RWPE2 (cell line): ENCODE results near the gene ZGPAT.

Source experiments
- ATAC-seq: fragments of 200-7000 bp; cut with Tn5 transposase; 3 replicates; pipeline ENCODE4 v1.9.1; 2021; ENCODE audit warnings: low read depth
- DNase-seq: peaks from one replicate; pipeline ENCODE4 v3.0.0-alpha.2; 2020; ENCODE audit warnings: low spot score
- H3K27ac ChIP-seq: fragments of 450-650 bp; 2 replicates; pipeline ENCODE4 v1.5.1; 2017; ENCODE audit warnings: mild to moderate bottlenecking; ENCODE audit not compliant: poor library complexity, severe bottlenecking
- H3K27me3 ChIP-seq: fragments of 250-450 bp; sonication (Bioruptor Pico); 2 replicates; pipeline ENCODE4 v1.5.1; 2021; ENCODE audit warnings: mild to moderate bottlenecking, moderate library complexity; ENCODE audit not compliant: insufficient read depth, poor library complexity, severe bottlenecking
- H3K36me3 ChIP-seq: fragments of 250-450 bp; sonication (Bioruptor Pico); 2 replicates; pipeline ENCODE4 v1.5.1; 2020; ENCODE audit warnings: low read depth, mild to moderate bottlenecking, moderate library complexity
- H3K4me1 ChIP-seq: fragments of 250-450 bp; sonication (Bioruptor Pico); 2 replicates; pipeline ENCODE4 v1.5.1; 2021; ENCODE audit warnings: mild to moderate bottlenecking, moderate library complexity; ENCODE audit not compliant: insufficient read depth, poor library complexity, severe bottlenecking
- H3K4me3 ChIP-seq: fragments of 250-450 bp; sonication (Bioruptor Pico); 2 replicates; pipeline ENCODE4 v1.5.1; 2021; ENCODE audit warnings: mild to moderate bottlenecking, moderate library complexity; ENCODE audit not compliant: severe bottlenecking
- H3K9me3 ChIP-seq: fragments of 250-450 bp; sonication (Bioruptor Pico); 2 replicates; pipeline ENCODE4 v1.5.1; 2021; ENCODE audit warnings: mild to moderate bottlenecking, moderate library complexity; ENCODE audit not compliant: severe bottlenecking
- TF ChIP-seq, protein P1 (sequence below): fragments of 450-650 bp; IDR thresholded peaks from one replicate; pipeline ENCODE4 v1.5.1; 2017; ENCODE audit warnings: mild to moderate bottlenecking, moderate library complexity; ENCODE audit not compliant: poor library complexity, severe bottlenecking

ZGPAT gene

GRCh38 chr20:63679799-63680305 lies 28.0 kb upstream of the ZGPAT start:
- H3K27me3 ChIP-seq = no peaks in the 10 kb centered on the region
- ATAC-seq (no peak), DNase-seq (peak; percentile 81)
- peaks cover 52% of the 10 kb centered on the region for H3K36me3 ChIP-seq
- TF ChIP-seq, protein P1, sequence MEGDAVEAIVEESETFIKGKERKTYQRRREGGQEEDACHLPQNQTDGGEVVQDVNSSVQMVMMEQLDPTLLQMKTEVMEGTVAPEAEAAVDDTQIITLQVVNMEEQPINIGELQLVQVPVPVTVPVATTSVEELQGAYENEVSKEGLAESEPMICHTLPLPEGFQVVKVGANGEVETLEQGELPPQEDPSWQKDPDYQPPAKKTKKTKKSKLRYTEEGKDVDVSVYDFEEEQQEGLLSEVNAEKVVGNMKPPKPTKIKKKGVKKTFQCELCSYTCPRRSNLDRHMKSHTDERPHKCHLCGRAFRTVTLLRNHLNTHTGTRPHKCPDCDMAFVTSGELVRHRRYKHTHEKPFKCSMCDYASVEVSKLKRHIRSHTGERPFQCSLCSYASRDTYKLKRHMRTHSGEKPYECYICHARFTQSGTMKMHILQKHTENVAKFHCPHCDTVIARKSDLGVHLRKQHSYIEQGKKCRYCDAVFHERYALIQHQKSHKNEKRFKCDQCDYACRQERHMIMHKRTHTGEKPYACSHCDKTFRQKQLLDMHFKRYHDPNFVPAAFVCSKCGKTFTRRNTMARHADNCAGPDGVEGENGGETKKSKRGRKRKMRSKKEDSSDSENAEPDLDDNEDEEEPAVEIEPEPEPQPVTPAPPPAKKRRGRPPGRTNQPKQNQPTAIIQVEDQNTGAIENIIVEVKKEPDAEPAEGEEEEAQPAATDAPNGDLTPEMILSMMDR = no peak
- peaks cover 26% of the 10 kb centered on the region for H3K4me1 ChIP-seq
- peak overlapping the region; percentile 96 for H3K27ac ChIP-seq
- no peaks in the 10 kb centered on the region for H3K9me3 ChIP-seq
- no peak overlapping the region for H3K4me3 ChIP-seq

DNA sequence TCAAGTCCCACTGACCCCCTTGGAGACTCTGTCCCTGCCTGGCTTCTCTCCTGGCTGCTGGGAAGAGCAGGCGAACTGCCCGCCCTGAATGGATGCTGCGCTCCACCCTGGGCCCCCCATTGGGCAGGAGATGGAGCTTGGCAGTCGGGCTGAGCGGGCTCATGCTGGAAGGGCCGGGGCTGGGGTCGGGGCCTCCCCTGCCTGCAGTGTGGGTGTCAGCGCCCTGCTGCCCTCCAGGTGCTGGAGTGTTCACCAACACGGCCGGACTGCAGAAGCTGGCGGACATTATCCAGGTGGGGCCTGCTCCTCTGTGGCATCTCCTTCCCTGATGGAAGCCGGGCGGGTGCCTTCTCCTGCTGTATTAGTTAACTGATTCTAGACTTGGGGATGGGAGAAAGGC lies 27.4 kb upstream of the ZGPAT start:
- ATAC-seq (no peak), DNase-seq (peak; percentile 90)
- Histone ChIP-seq H3K36me3 (peaks cover 47% of the 10 kb centered on the region), H3K9me3 (no peaks in the 10 kb centered on the region), H3K27ac (peak overlapping the region; percentile 96), H3K4me3 (no peak overlapping the region), H3K4me1 (peaks cover 26% of the 10 kb centered on the region), H3K27me3 (no peaks in the 10 kb centered on the region)
- TF ChIP-seq, protein P1 = no peak

DNA sequence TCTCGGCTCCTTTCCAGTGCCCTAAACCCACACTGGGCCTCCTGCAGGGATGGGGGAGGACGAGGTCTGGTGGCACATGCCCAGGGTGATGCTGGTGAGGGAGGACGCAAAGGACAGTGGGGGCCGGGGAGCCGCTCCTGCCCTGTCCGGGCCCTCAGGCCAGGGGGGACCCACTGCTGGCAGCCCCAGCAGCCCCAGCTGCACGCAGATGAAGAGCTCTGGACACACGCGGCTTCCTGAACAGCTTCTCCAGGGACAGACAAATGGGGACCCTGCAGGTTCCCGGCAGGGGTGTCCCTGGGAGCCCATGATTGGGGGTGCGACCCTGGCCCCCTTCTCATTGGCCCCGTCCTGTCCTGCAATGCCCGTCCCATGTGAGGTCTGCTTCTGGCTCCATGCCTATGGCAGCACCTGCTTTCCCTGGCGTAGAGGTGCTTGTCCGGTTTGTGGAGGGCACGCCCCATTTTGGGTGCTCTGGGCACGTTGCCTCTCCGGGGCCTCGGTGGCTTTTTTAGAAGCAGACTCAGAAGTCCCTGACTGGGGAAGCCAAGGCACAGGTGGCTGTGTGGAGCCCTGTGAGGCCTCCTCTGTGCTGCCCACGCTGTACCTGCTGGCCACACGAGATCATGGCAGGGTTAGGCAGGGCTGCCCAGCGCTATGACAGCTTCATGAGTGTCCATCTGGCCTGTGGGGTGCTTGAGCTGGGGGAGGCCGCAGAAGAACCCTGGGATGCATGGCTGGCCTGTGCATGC lies 26.8 kb upstream of the ZGPAT start:
- Histone ChIP-seq H3K27me3 (no peaks in the 10 kb centered on the region), H3K4me1 (peaks cover 26% of the 10 kb centered on the region), H3K36me3 (peaks cover 40% of the 10 kb centered on the region), H3K27ac (peak overlapping the region; percentile 96), H3K4me3 (no peak overlapping the region), H3K9me3 (no peaks in the 10 kb centered on the region)
- no peak for ATAC-seq
- peak; percentile 82 for DNase-seq
- TF ChIP-seq, protein P1 = no peak

DNA sequence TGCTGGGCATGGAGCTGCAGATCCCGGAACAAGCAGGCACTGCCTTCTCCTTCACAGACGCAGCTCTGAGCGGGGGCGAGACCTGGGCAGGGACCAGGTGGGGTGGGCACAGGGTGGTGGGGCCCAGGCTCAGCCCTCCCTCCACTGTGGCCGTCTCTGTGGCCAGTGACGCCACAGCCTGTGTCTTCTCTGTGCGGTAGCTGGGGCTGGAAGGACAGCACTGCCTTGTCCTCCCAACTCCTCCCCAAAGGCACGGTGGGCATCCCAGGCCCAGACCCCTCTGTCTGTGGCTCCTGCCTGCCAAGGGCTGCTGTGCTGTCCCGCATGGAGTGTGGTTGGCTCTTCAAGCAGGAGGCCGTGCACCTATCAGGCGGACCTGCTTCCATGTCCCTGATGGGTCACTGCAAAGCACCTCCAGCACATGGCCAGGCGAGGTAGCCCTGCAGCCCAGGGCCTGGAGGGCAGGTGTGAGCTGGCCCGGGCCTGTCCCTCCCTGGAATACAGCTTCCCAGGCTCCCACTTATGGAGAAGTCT lies 26.2 kb upstream of the ZGPAT start:
- DNase-seq = peak; percentile 82
- peak overlapping the region; percentile 96 for H3K27ac ChIP-seq

More for the DNA sequence above, 26.2 kb upstream of the ZGPAT start:
- Histone ChIP-seq H3K4me3 (no peak overlapping the region), H3K4me1 (peaks cover 31% of the 10 kb centered on the region), H3K27me3 (no peaks in the 10 kb centered on the region), H3K36me3 (peaks cover 34% of the 10 kb centered on the region), H3K9me3 (no peaks in the 10 kb centered on the region)
- no peak for ATAC-seq
- TF ChIP-seq, protein P1 = no peak
